Astrocyte (in vitro differentiated cells and primary cell): ENCODE results near the gene SIPA1. TPM values are rescaled to one million over a fixed set of nuclear protein-coding genes. Genes with fewer than 3 reads are reported as not detected.

Experiments
- DNase-seq: peaks from one replicate; pipeline ENCODE4 v3.0.0-alpha.2; 2010; ENCODE audit warnings: low read depth
- FAIRE-seq: peaks from 2 replicates; lab custom pipeline; 2011; peaks lifted over from hg19 to GRCh38; lab: Jason Lieb, UNC
- H2AFZ ChIP-seq: 2 replicates; pipeline ENCODE4 v1.6.0; 2012; ENCODE audit warnings: low read depth, low read length, inconsistent platforms
- H3K27ac ChIP-seq: 2 replicates; pipeline ENCODE4 v1.5.1; 2011; ENCODE audit warnings: low read depth, low read length, inconsistent platforms
- H3K27me3 ChIP-seq: 2 replicates; pipeline ENCODE4 v1.6.0; 2011; ENCODE audit warnings: low read length, inconsistent platforms; ENCODE audit not compliant: insufficient read depth
- H3K36me3 ChIP-seq: 2 replicates; pipeline ENCODE4 v1.5.1; 2011; ENCODE audit warnings: low read length, inconsistent platforms; ENCODE audit not compliant: insufficient read depth
- H3K4me1 ChIP-seq: 2 replicates; pipeline ENCODE4 v1.5.1; 2011; ENCODE audit warnings: low read length, inconsistent platforms; ENCODE audit not compliant: insufficient read depth
- H3K4me2 ChIP-seq: 2 replicates; pipeline ENCODE4 v1.6.0; 2012; ENCODE audit warnings: low read length, inconsistent platforms
- H3K4me3 ChIP-seq: 2 replicates; pipeline ENCODE4 v1.5.1; 2011; ENCODE audit warnings: low read depth, mild to moderate bottlenecking, low read length, inconsistent platforms; ENCODE audit not compliant: insufficient read depth
- H3K79me2 ChIP-seq: 2 replicates; pipeline ENCODE4 v1.6.0; 2012; ENCODE audit warnings: mild to moderate bottlenecking, low read length, inconsistent platforms; ENCODE audit not compliant: insufficient read depth
- H3K9ac ChIP-seq: 2 replicates; pipeline ENCODE4 v1.6.0; 2012; ENCODE audit warnings: mild to moderate bottlenecking, low read length, inconsistent platforms
- H3K9me3 ChIP-seq: 2 replicates; pipeline ENCODE4 v1.5.1; 2012; ENCODE audit warnings: low read depth, mild to moderate bottlenecking, low read length, inconsistent platforms; ENCODE audit not compliant: insufficient read depth
- H4K20me1 ChIP-seq: 2 replicates; pipeline ENCODE4 v1.6.0; 2012; ENCODE audit warnings: low read length, inconsistent platforms; ENCODE audit not compliant: insufficient read depth
- H3K27ac Mint-ChIP-seq: one replicate; pipeline ENCODE4 v1.8.0; 2021; ENCODE audit warnings: mild to moderate bottlenecking, mixed read lengths; ENCODE audit not compliant: unreplicated experiment
- H3K27me3 Mint-ChIP-seq: one replicate; pipeline ENCODE4 v1.8.0; 2021; ENCODE audit warnings: low read depth, mixed read lengths; ENCODE audit not compliant: unreplicated experiment
- H3K36me3 Mint-ChIP-seq: one replicate; pipeline ENCODE4 v1.8.0; 2021; ENCODE audit warnings: low read depth, mixed read lengths; ENCODE audit not compliant: unreplicated experiment
- H3K4me1 Mint-ChIP-seq: one replicate; pipeline ENCODE4 v1.8.0; 2021; ENCODE audit warnings: low read depth, mixed read lengths; ENCODE audit not compliant: unreplicated experiment
- H3K4me3 Mint-ChIP-seq: one replicate; pipeline ENCODE4 v1.8.0; 2021; ENCODE audit warnings: mild to moderate bottlenecking, moderate library complexity, mixed read lengths; ENCODE audit not compliant: unreplicated experiment
- H3K9me3 Mint-ChIP-seq: one replicate; pipeline ENCODE4 v1.8.0; 2021; ENCODE audit warnings: mild to moderate bottlenecking, mixed read lengths; ENCODE audit not compliant: unreplicated experiment
- EZH2 ChIP-seq: IDR thresholded peaks from 2 replicates; pipeline ENCODE4 v1.6.1; 2012; ENCODE audit warnings: mild to moderate bottlenecking, low read length, inconsistent platforms; ENCODE audit not compliant: insufficient read depth
- microRNA-seq: library from miRNA; unstranded; fragments of <30 nt; microRNA quantifications from one replicate; pipeline ENCODE4 v1.2.0, GENCODE V29; 2020
- total RNA-seq: library from RNA; stranded (reverse); gene quantifications from 2 replicates; pipeline ENCODE4 v1.2.1, GENCODE V29; 2021
- TF ChIP-seq, protein P1 (sequence below): IDR thresholded peaks from 2 replicates; pipeline ENCODE4 v1.5.1; 2011; ENCODE audit warnings: low read depth, mild to moderate bottlenecking, inconsistent platforms, low read length, moderate library complexity; ENCODE audit not compliant: insufficient read depth

The SIPA1 gene
- total RNA-seq, 1 donor from 2014 or later: 26.7 TPM

DNA sequence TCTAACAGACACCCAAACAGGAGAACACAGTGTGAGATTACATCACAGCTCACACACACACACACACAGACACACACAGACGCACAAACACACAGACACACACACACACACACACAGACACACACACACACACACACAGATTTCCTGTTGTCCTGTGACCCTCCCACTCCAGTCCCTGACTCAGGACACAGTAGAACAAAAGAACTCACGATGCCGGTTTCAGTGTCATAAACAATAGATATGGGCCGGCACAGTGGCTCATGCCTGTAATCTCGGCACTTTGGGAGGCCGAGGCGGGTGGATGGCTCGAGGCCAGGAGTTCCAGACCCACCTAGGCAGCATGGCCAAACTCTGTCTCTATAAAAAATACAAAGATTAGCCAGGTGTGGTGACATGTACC lies 60.3 kb downstream of the SIPA1 start:
- TF ChIP-seq EZH2: no peak
- TF ChIP-seq, protein P1, sequence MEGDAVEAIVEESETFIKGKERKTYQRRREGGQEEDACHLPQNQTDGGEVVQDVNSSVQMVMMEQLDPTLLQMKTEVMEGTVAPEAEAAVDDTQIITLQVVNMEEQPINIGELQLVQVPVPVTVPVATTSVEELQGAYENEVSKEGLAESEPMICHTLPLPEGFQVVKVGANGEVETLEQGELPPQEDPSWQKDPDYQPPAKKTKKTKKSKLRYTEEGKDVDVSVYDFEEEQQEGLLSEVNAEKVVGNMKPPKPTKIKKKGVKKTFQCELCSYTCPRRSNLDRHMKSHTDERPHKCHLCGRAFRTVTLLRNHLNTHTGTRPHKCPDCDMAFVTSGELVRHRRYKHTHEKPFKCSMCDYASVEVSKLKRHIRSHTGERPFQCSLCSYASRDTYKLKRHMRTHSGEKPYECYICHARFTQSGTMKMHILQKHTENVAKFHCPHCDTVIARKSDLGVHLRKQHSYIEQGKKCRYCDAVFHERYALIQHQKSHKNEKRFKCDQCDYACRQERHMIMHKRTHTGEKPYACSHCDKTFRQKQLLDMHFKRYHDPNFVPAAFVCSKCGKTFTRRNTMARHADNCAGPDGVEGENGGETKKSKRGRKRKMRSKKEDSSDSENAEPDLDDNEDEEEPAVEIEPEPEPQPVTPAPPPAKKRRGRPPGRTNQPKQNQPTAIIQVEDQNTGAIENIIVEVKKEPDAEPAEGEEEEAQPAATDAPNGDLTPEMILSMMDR: no peak
- Histone ChIP-seq H3K79me2 (no peaks in the 10 kb centered on the region), H3K4me2 (no peak overlapping the region), H3K9me3 (no peaks in the 10 kb centered on the region), H2AFZ (no peak overlapping the region), H3K36me3 (no peaks in the 10 kb centered on the region), H4K20me1 (no peaks in the 10 kb centered on the region), H3K27ac (no peak overlapping the region), H3K27me3 (peaks cover 18% of the 10 kb centered on the region), H3K4me1 (no peaks in the 10 kb centered on the region), H3K9ac (no peak overlapping the region), H3K4me3 (no peak overlapping the region)
- H3K4me3 Mint-ChIP-seq: no peak overlapping the region
- H3K27me3 Mint-ChIP-seq: peaks cover 41% of the 10 kb centered on the region
- peaks cover under 1% of the 10 kb centered on the region for H3K36me3 Mint-ChIP-seq
- peaks cover 4% of the 10 kb centered on the region for H3K9me3 Mint-ChIP-seq
- no peak for FAIRE-seq
- no peaks in the 10 kb centered on the region for H3K4me1 Mint-ChIP-seq
- no peak overlapping the region for H3K27ac Mint-ChIP-seq
- DNase-seq: no peak

DNA sequence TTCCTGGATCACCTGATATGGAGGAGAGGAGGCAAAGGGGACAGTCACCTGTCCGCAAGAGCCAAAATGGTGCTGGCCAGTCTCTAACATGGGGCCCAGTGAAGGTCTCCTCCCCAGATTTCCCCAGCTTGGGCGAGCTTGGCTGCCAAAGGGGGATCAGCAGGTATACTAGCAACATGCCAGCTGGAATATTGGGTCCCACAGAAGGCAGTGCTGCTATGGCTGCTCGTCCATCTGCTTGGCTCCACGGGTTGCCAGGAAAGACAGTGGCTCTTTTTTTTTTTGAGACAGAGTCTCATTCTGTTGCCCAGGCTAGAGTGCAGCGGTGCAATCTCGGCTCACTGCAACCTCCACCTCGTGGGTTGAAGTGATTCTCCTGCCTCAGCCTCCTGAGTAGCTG lies 61.4 kb downstream of the SIPA1 start:
- Mint-ChIP-seq H3K9me3 (peaks cover 4% of the 10 kb centered on the region), H3K4me1 (no peaks in the 10 kb centered on the region), H3K4me3 (no peak overlapping the region), H3K27me3 (peaks cover 37% of the 10 kb centered on the region), H3K36me3 (no peaks in the 10 kb centered on the region), H3K27ac (no peak overlapping the region)
- DNase-seq: no peak
- no peak overlapping the region for H3K27ac ChIP-seq
- no peaks in the 10 kb centered on the region for H3K4me1 ChIP-seq
- FAIRE-seq: no peak
- no peaks in the 10 kb centered on the region for H4K20me1 ChIP-seq
- TF ChIP-seq EZH2: no peak
- TF ChIP-seq, protein P1: no peak
- no peak overlapping the region for H2AFZ ChIP-seq
- no peak overlapping the region for H3K4me2 ChIP-seq
- no peak overlapping the region for H3K4me3 ChIP-seq
- no peaks in the 10 kb centered on the region for H3K9me3 ChIP-seq
- no peaks in the 10 kb centered on the region for H3K79me2 ChIP-seq
- H3K27me3 ChIP-seq: peaks cover 19% of the 10 kb centered on the region
- no peak overlapping the region for H3K9ac ChIP-seq
- H3K36me3 ChIP-seq: no peaks in the 10 kb centered on the region

DNA sequence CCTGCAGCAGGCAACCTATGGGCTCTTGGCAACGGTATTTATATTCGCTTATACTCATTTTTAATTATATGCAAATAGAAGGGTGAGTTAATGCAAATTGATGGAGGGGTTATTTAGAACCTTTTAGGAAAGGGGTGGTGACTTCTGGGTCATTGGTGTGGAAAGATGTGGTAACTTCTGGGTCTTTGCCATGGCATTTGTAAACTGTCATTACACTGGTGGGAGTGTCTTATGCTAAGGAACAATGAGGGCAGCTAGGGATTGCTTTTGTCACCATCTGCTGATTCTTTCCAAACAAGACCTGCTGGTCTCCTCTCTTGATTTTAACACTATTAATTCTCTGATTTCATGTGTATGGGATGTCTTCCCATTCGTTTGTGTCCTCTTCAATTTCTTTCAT lies 62.5 kb downstream of the SIPA1 start:
- H3K27ac ChIP-seq: no peak overlapping the region
- H3K9me3 Mint-ChIP-seq: peaks cover 4% of the 10 kb centered on the region
- peaks cover 22% of the 10 kb centered on the region for H3K27me3 ChIP-seq
- H4K20me1 ChIP-seq: no peaks in the 10 kb centered on the region
- H3K36me3 Mint-ChIP-seq: no peaks in the 10 kb centered on the region
- DNase-seq (no peak), FAIRE-seq (no peak)
- H3K4me2 ChIP-seq: no peak overlapping the region
- no peaks in the 10 kb centered on the region for H3K79me2 ChIP-seq
- no peak overlapping the region for H3K4me3 Mint-ChIP-seq
- no peaks in the 10 kb centered on the region for H3K36me3 ChIP-seq
- peaks cover 38% of the 10 kb centered on the region for H3K27me3 Mint-ChIP-seq
- H2AFZ ChIP-seq: no peak overlapping the region
- TF ChIP-seq, protein P1: no peak
- no peak for TF ChIP-seq EZH2
- H3K9ac ChIP-seq: no peak overlapping the region
- H3K27ac Mint-ChIP-seq: no peak overlapping the region
- H3K4me3 ChIP-seq: no peak overlapping the region
- no peaks in the 10 kb centered on the region for H3K9me3 ChIP-seq
- no peaks in the 10 kb centered on the region for H3K4me1 ChIP-seq
- no peaks in the 10 kb centered on the region for H3K4me1 Mint-ChIP-seq

Small RNA genes within 50 kb of the gene (microRNA-seq; reads per million reads assigned to microRNA genes)
- gene MIR4489: not detected
- gene MIR4690: 1.4 reads per million

Other genes with a start within 250 kb of the SIPA1 start
- 202 and 317 TPM in 2 replicates for gene NEAT1, start 215.3 kb upstream of the SIPA1 start, total RNA-seq
- gene MALAT1, start 139.1 kb upstream of the SIPA1 start, total RNA-seq: 7,772 and 8,991 TPM in 2 replicates
- 106 and 128 TPM in 2 replicates for gene SCYL1, start 113.0 kb upstream of the SIPA1 start, total RNA-seq
- gene LTBP3, start 79.7 kb upstream of the SIPA1 start, total RNA-seq: 33.2 and 36.5 TPM in 2 replicates
- gene ZNRD2, start 67.6 kb upstream of the SIPA1 start, total RNA-seq: 40.4 and 45.1 TPM in 2 replicates
- 45.2 and 47.5 TPM in 2 replicates for gene FAM89B, start 65.6 kb upstream of the SIPA1 start, total RNA-seq
- 9.4 and 10.1 TPM in 2 replicates for gene EHBP1L1, start 62.0 kb upstream of the SIPA1 start, total RNA-seq
- 0.84 TPM in 1 of 2 replicates, not detected in the other for gene KCNK7, start 42.3 kb upstream of the SIPA1 start, total RNA-seq
- 55.4 and 61.3 TPM in 2 replicates for gene MAP3K11, start 23.9 kb upstream of the SIPA1 start, total RNA-seq
- gene PCNX3, start 22.3 kb upstream of the SIPA1 start, total RNA-seq: 45.6 and 51.2 TPM in 2 replicates
- 62.2 and 68.9 TPM in 2 replicates for gene RELA, start 24.8 kb downstream of the SIPA1 start, total RNA-seq
- gene KAT5, start 74.2 kb downstream of the SIPA1 start, total RNA-seq: 26.8 and 31.4 TPM in 2 replicates
- gene RNASEH2C, start 82.7 kb downstream of the SIPA1 start, total RNA-seq: 24.7 and 25.0 TPM in 2 replicates
- 10.4 and 10.9 TPM in 2 replicates for gene AP5B1, start 142.9 kb downstream of the SIPA1 start, total RNA-seq
- gene OVOL1, start 149.0 kb downstream of the SIPA1 start, total RNA-seq: 0.22 and 1.0 TPM in 2 replicates
- 1.2 and 1.5 TPM in 2 replicates for gene SNX32, start 195.9 kb downstream of the SIPA1 start, total RNA-seq
- gene CFL1, start 220.1 kb downstream of the SIPA1 start, total RNA-seq: 1,793 and 1,931 TPM in 2 replicates
- gene MUS81, start 222.3 kb downstream of the SIPA1 start, total RNA-seq: 59.9 and 64.3 TPM in 2 replicates
- 97.3 and 119 TPM in 2 replicates for gene EFEMP2, start 234.7 kb downstream of the SIPA1 start, total RNA-seq
- not detected in 2 replicates for gene CTSW, start 241.7 kb downstream of the SIPA1 start, total RNA-seq